A549 (cell line): ENCODE results near the gene TMEM44. TPM values are rescaled to one million over a fixed set of nuclear protein-coding genes. Genes with fewer than 3 reads are reported as not detected.

ENCODE experiments used
- ATAC-seq, 2 experiments: fragments of 200-7000 bp in 1 of 2; fragments of >200 bp in 1 of 2; cut with Nextera tagmentation in 1 of 2; cut with Tn5 transposase in 1 of 2; 3 replicates each; pipeline versions ENCODE4 v1.8.0 to v1.9.1; 2018 to 2020; ENCODE audit warnings: mild to moderate bottlenecking in 1 of 2, moderate library complexity in 1 of 2
- CTCF ChIA-PET: fragments of 300-600 bp; sonication (Branson Sonifier 250); formaldehyde crosslinking; extraction: SDS; loops from one replicate; lab custom pipeline; 2021; ENCODE audit warnings: antibody characterized with exemption, inconsistent platforms; lab: Yijun Ruan, JAX
- POLR2A ChIA-PET: fragments of 350-600 bp; formaldehyde crosslinking; extraction: SDS; loops from one replicate; lab custom pipeline; 2021; ENCODE audit warnings: antibody characterized with exemption, inconsistent platforms; lab: Yijun Ruan, JAX
- DNase-seq, 2 experiments: peaks; one replicate each; pipeline versions ENCODE4 v3.0.0 to v3.0.0-alpha.2; 2011 to 2016; ENCODE audit warnings: low read depth in 1 of 2, low spot score in 1 of 2
- FAIRE-seq: peaks from 2 replicates; lab custom pipeline; 2011; peaks lifted over from hg19 to GRCh38; lab: Jason Lieb, UNC
- H3K27ac ChIP-seq, 2 experiments: fragments of >200 bp; sonication (Bioruptor Twin); formaldehyde crosslinking; 3 replicates each; pipeline ENCODE4 v1.5.1; 2016 to 2017
- H3K4me1 ChIP-seq: fragments of >200 bp; sonication (Bioruptor Twin); formaldehyde crosslinking; 3 replicates; pipeline ENCODE4 v1.6.1; 2016
- H3K4me2 ChIP-seq: fragments of >200 bp; sonication (Bioruptor Twin); formaldehyde crosslinking; 3 replicates; pipeline ENCODE4 v1.6.1; 2016
- H3K4me3 ChIP-seq: fragments of >200 bp; sonication (Bioruptor Twin); formaldehyde crosslinking; 3 replicates; pipeline ENCODE4 v1.5.1; 2016
- H3K9me3 ChIP-seq: fragments of >200 bp; sonication (Bioruptor Twin); formaldehyde crosslinking; 3 replicates; pipeline ENCODE4 v1.6.1; 2016
- CBX8 ChIP-seq: fragments of 200-600 bp; sonication (generic); IDR thresholded peaks from 2 replicates; pipeline ENCODE4 v1.6.1; 2016
- CEBPB ChIP-seq, 2 experiments: fragments of >200 bp in 1 of 2; sonication (Bioruptor Twin) in 1 of 2; formaldehyde crosslinking in 1 of 2; IDR thresholded peaks; 2 replicates each; pipeline ENCODE4 v1.6.1; 2012 to 2016
- CTCF ChIP-seq: fragments of >200 bp; sonication (Bioruptor Twin); formaldehyde crosslinking; IDR thresholded peaks from 3 replicates; pipeline ENCODE4 v1.5.1; 2016
- E2F6 ChIP-seq: IDR thresholded peaks from 2 replicates; pipeline ENCODE4 v1.6.1; 2012; ENCODE audit warnings: low read depth, borderline replicate concordance
- EHF ChIP-seq: fragments of 250-450 bp; sonication (Bioruptor Pico); IDR thresholded peaks from 2 replicates; pipeline ENCODE4 v1.5.0; 2020; ENCODE audit warnings: mild to moderate bottlenecking
- EHMT2 ChIP-seq: fragments of 200-600 bp; sonication (generic); IDR thresholded peaks from 2 replicates; pipeline ENCODE4 v1.6.1; 2016; ENCODE audit warnings: antibody characterized with exemption, low read depth, mild to moderate bottlenecking, moderate library complexity
- ESRRA ChIP-seq: fragments of 150-350 bp; IDR thresholded peaks from 2 replicates; pipeline ENCODE4 v1.6.1; 2014; ENCODE audit warnings: mild to moderate bottlenecking, low read length, borderline replicate concordance
- FOSB ChIP-seq: fragments of 250-450 bp; sonication (Bioruptor Pico); IDR thresholded peaks from 2 replicates; pipeline ENCODE4 v1.5.0; 2020; ENCODE audit warnings: mild to moderate bottlenecking, moderate library complexity
- FOXS1 ChIP-seq: fragments of 250-450 bp; sonication (Bioruptor Pico); IDR thresholded peaks from 2 replicates; pipeline ENCODE4 v1.5.0; 2020; ENCODE audit warnings: mild to moderate bottlenecking, moderate library complexity
- HEYL ChIP-seq: fragments of 250-450 bp; sonication (Bioruptor Pico); IDR thresholded peaks from 2 replicates; pipeline ENCODE4 v1.8.0; 2021; ENCODE audit warnings: mild to moderate bottlenecking, moderate library complexity
- JUNB ChIP-seq: fragments of >200 bp; sonication (Bioruptor Twin); formaldehyde crosslinking; IDR thresholded peaks from 2 replicates; pipeline ENCODE4 v1.6.1; 2016
- KDM1A ChIP-seq: fragments of 200-600 bp; sonication (generic); IDR thresholded peaks from 2 replicates; pipeline ENCODE4 v1.6.1; 2016; ENCODE audit warnings: low read depth, mild to moderate bottlenecking
- MAX ChIP-seq: IDR thresholded peaks from 2 replicates; pipeline ENCODE4 v1.6.1; 2012
- MYC ChIP-seq: IDR thresholded peaks from 2 replicates; pipeline ENCODE4 v1.6.1; 2012; ENCODE audit warnings: mild to moderate bottlenecking, inconsistent platforms, low read length, improper control_type of control experiment, borderline replicate concordance
- NPAS2 ChIP-seq: fragments of 250-450 bp; sonication (Bioruptor Pico); IDR thresholded peaks from 2 replicates; pipeline ENCODE4 v1.8.0; 2022; ENCODE audit warnings: mild to moderate bottlenecking, moderate library complexity, borderline replicate concordance
- POLR2AphosphoS2 ChIP-seq: conservative IDR thresholded peaks from 2 replicates; pipeline ENCODE4 v1.6.1; 2012; ENCODE audit warnings: low read length, improper control_type of control experiment, inconsistent platforms
- RAD21 ChIP-seq, 2 experiments: fragments of >200 bp in 1 of 2; sonication (Bioruptor Twin) in 1 of 2; formaldehyde crosslinking in 1 of 2; IDR thresholded peaks in 1 of 2; conservative IDR thresholded peaks in 1 of 2; 2 replicates in 1 of 2; 3 replicates in 1 of 2; pipeline ENCODE4 v1.6.1; 2012 to 2018; ENCODE audit warnings: inconsistent platforms in 1 of 2
- RCOR1 ChIP-seq: fragments of 150-350 bp; IDR thresholded peaks from 2 replicates; pipeline ENCODE4 v1.6.1; 2014; ENCODE audit warnings: antibody characterized with exemption, low read length, low read depth
- REST ChIP-seq: fragments of 200-600 bp; sonication (generic); IDR thresholded peaks from 2 replicates; pipeline ENCODE4 v1.6.1; 2016; ENCODE audit warnings: antibody characterized with exemption, mild to moderate bottlenecking, moderate library complexity
- SMC3 ChIP-seq: fragments of >200 bp; sonication (Bioruptor Twin); formaldehyde crosslinking; IDR thresholded peaks from 3 replicates; pipeline ENCODE4 v1.6.1; 2018; ENCODE audit warnings: inconsistent platforms
- ZC3H11A ChIP-seq: fragments of 450-650 bp; IDR thresholded peaks from 2 replicates; pipeline ENCODE4 v1.6.1; 2014; ENCODE audit warnings: antibody characterized with exemption, mild to moderate bottlenecking
- WGBS: methylation state at CpG from one replicate; pipeline ENCODE4 v1.1.6; 2017; ENCODE audit errors: missing lambda C conversion rate; 5-methylcytosine and 5-hydroxymethylcytosine counted together
- polyA plus RNA-seq, 4 experiments: library from polyadenylated mRNA; depleted of rRNA in 3 of 4; stranded (reverse); fragments of >200 nt; fragmentation: RNase III in 1 of 4; extraction: RNeasy Plus Mini Kit Qiagen cat#74134 plus additional on column Dnase treatment in 1 of 4; gene quantifications; 2 replicates in 3 of 4; 3 replicates in 1 of 4; pipeline ENCODE4 v1.2.3, GENCODE V29; 2011 to 2017

The TMEM44 gene
- polyA plus RNA-seq, 2 of the 4 experiments (the other 2 are of a cell fraction) = 16.0 to 17.0 TPM

GRCh38 chr3:194671900-194672808 is 38.9 kb upstream of the TMEM44 start, which contains the start of gene LSG1 (continued):
- peak; percentile 63; the same call in 1 of the 2 replicates for TF ChIP-seq E2F6
- TF ChIP-seq RAD21 (conservative IDR thresholded peaks at IDR 0.05 in 1 of 2, IDR thresholded peaks at IDR 0.05 in 1 of 2) = no peak
- no peak for TF ChIP-seq CEBPB (IDR thresholded peaks at IDR 0.05)
- TF ChIP-seq HEYL (CRISPR knock-in tag) = no peak
- no peak for TF ChIP-seq JUNB
- TF ChIP-seq KDM1A = no peak
- no peak; the same call in 1 of the 2 replicates for TF ChIP-seq EHF (CRISPR knock-in tag)
- TF ChIP-seq EHMT2 = no peak
- no peak for TF ChIP-seq RCOR1
- TF ChIP-seq CBX8 = no peak
- peak; percentile 86 for TF ChIP-seq MAX
- no peak for TF ChIP-seq FOSB (CRISPR knock-in tag)
- TF ChIP-seq NPAS2 = no peak
- TF ChIP-seq FOXS1 = no peak
- TF ChIP-seq MYC = peak; percentile 57; the same call in 1 of the 2 replicates
- no peak for TF ChIP-seq POLR2AphosphoS2
- TF ChIP-seq ESRRA = no peak
- TF ChIP-seq ZC3H11A = no peak

- Histone ChIP-seq H3K4me2 (peak overlapping the region; percentile 92), H3K9me3 (no peaks in the 10 kb centered on the region), H3K4me3 (peak overlapping the region; percentile 92), H3K27ac (peak overlapping the region; percentile 86 to 90), H3K4me1 (peaks cover 13% of the 10 kb centered on the region; the same call in 2 of the 3 replicates)
- no peak for TF ChIP-seq ESRRA
- peak; percentile 48 for TF ChIP-seq SMC3
- TF ChIP-seq REST = no peak
- peak; percentile 72 for TF ChIP-seq CTCF
- 0 out of 5 replicates have a peak, but pooled peaks have one; percentile 9 to 13 for TF ChIP-seq RAD21 (conservative IDR thresholded peaks at IDR 0.05 in 1 of 2, IDR thresholded peaks at IDR 0.05 in 1 of 2)
- ChIA-PET POLR2A (interaction anchor here (0.5 to 2.4 kb wide), 8 partner anchors 11 to 872 kb away, joined by 3 to 28 read pairs (median 8); partner anchors contain the start of genes FAM43A, PPP1R2 and XXYLT1), CTCF (interaction anchor here (0.6 to 5.0 kb wide), 18 partner anchors 8 to 908 kb away, joined by 3 to 63 read pairs (median 7); partner anchors contain the start of genes FAM43A and XXYLT1)
- under 1% methylated on average over 5 of the region's 5 CpGs for WGBS
- peak; percentile 42 to 43 for DNase-seq
- ATAC-seq = peak; percentile 21 to 57; a peak in 4 of 6 replicates
- FAIRE-seq = no peak
These were observed 38.3 kb upstream of the TMEM44 start for GRCh38 chr3:194671511-194671899.
